Measurements from ENCODE around the gene IL18RAP. TPM values are rescaled to one million over a fixed set of nuclear protein-coding genes. Genes with fewer than 3 reads are reported as not detected.

Gene IL18RAP
- total and polyA plus RNA-seq, 4 donors = 0.09 to 0.69 (median 0.22) TPM; not detected in 1

DNA sequence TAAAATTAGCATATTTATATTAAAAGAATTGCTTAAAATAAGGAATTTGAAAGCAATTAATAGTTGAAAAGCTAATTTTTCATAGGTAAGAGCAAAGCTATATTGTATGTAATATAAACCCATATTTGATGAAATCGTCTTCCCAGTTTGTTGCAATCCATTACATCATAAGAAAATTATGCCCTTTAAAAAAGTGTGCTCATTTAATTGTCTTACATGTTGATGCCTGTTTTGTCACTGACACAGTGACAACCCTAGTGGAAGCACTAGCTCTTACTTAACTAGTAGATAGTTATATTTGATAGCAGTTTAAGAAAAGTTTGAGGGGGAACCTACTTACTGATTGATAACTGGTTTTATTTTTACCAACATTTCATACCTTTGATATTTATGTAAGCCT lies 30.0 kb upstream of the IL18RAP start:
- Histone ChIP-seq H3K4me3 (ENCODE audit: low read depth, low read length) (no peak overlapping the region), H3K36me3 (ENCODE audit: control insufficient read depth, insufficient read depth, low read length) (no peaks in the 10 kb centered on the region), H3K9me3 (ENCODE audit: control insufficient read depth, insufficient read depth, low read length) (no peaks in the 10 kb centered on the region), H3K27me3 (ENCODE audit: control insufficient read depth, insufficient read depth, low read length) (no peaks in the 10 kb centered on the region), H3K27ac (ENCODE audit: low read depth, low read length) (no peak overlapping the region), H3K4me1 (ENCODE audit: control insufficient read depth, insufficient read depth, low read length) (no peaks in the 10 kb centered on the region)
- no peak for DNase-seq (ENCODE audit: low read depth in 4 of 6, low spot score in 6 of 6)
- no CpG with 5 or more reads among the region's 1 CpG for WGBS (ENCODE audit: insufficient coverage)

DNA sequence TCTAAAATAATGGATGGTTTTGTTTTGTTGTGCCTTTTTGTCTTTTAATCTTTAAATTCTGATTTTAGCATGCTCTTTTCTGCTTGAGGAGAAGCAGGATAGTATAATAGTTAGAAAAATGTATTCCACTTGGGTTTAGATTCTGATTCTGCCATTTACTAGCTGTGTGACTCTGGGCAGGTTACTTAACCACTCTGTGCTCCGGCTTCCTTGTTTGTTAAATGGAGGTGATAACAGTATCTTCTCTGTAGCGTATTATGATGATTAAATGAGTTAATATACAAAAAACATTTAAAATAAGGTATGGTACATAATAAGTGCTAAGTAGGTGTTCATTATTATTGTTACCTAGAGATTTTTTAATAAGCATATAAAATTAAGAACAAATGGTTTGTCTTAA lies 26.9 kb upstream of the IL18RAP start:
- Histone ChIP-seq H3K27me3 (ENCODE audit: control insufficient read depth, insufficient read depth, low read length) (no peaks in the 10 kb centered on the region), H3K36me3 (ENCODE audit: control insufficient read depth, insufficient read depth, low read length) (no peaks in the 10 kb centered on the region), H3K4me1 (ENCODE audit: control insufficient read depth, insufficient read depth, low read length) (no peaks in the 10 kb centered on the region), H3K9me3 (ENCODE audit: control insufficient read depth, insufficient read depth, low read length) (no peaks in the 10 kb centered on the region), H3K27ac (ENCODE audit: low read depth, low read length) (no peak overlapping the region), H3K4me3 (ENCODE audit: low read depth, low read length) (no peak overlapping the region)
- no CpG with 5 or more reads among the region's 2 CpGs for WGBS (ENCODE audit: insufficient coverage)
- DNase-seq (ENCODE audit: low read depth in 4 of 6, low spot score in 6 of 6) = no peak

DNA sequence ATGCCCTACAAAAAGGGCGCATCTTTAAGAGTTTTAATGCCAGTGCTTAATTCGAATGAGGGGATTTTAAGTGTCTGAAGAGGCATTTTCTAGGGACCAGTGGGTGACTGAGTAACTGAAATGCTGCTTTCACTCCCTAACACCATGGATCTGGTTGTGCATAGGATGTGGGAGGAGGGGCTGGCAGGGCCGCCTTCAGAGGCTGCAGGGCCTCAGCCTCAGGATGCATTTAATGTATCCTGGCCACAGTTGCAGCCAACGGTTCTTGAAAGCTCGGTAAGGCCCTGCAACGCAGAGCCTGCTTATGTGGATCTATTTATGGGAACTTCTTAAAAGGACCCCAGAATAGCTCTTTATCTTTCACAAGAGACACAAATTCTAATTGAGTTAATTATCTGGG lies 25.8 kb upstream of the IL18RAP start:
- Histone ChIP-seq H3K36me3 (ENCODE audit: control insufficient read depth, insufficient read depth, low read length) (no peaks in the 10 kb centered on the region), H3K27me3 (ENCODE audit: control insufficient read depth, insufficient read depth, low read length) (no peaks in the 10 kb centered on the region), H3K27ac (ENCODE audit: low read depth, low read length) (no peak overlapping the region), H3K9me3 (ENCODE audit: control insufficient read depth, insufficient read depth, low read length) (no peaks in the 10 kb centered on the region), H3K4me1 (ENCODE audit: control insufficient read depth, insufficient read depth, low read length) (no peaks in the 10 kb centered on the region), H3K4me3 (ENCODE audit: low read depth, low read length) (no peak overlapping the region)
- 63% methylated on average over 2 of the region's 6 CpGs for WGBS (ENCODE audit: insufficient coverage)
- no peak for DNase-seq (ENCODE audit: low read depth in 4 of 6, low spot score in 6 of 6)

DNA sequence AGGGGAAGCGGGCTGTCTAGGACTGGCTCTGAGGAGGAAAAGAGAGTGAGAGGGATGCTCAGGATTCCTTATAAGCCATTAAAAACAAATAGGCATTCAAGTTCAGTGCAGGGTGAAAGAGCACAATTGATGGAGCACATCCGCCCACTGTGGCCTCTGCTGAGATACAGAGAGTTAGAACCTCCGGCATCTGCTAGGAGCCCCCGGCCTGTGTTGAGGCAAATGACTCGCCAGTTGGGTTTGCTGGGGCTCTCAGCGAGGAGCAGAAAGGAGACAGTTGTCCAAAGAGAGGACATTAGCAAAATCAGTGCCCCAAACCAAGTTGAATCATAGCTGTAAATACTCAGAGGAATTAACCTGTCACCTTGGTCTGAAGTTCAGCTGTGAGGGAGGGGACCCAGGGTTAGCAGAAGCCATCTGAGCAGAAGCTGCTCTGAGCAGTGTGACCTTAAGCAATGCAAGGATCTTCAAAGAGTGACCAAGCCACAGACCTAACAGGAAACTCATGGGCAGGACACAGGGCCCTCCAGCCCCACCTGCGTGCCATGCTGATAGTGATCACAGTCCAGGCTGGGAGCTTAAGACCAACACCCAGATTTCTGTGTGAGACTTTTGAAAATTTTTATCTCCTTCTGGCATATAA lies 23.3 kb upstream of the IL18RAP start:
- Histone ChIP-seq H3K36me3 (ENCODE audit: control insufficient read depth, insufficient read depth, low read length) (no peaks in the 10 kb centered on the region), H3K27ac (ENCODE audit: low read depth, low read length) (no peak overlapping the region), H3K9me3 (ENCODE audit: control insufficient read depth, insufficient read depth, low read length) (no peaks in the 10 kb centered on the region), H3K27me3 (ENCODE audit: control insufficient read depth, insufficient read depth, low read length) (no peaks in the 10 kb centered on the region), H3K4me1 (ENCODE audit: control insufficient read depth, insufficient read depth, low read length) (no peaks in the 10 kb centered on the region), H3K4me3 (ENCODE audit: low read depth, low read length) (no peak overlapping the region)
- 66% methylated on average over 6 of the region's 7 CpGs for WGBS (ENCODE audit: insufficient coverage)
- no peak for DNase-seq (ENCODE audit: low read depth in 4 of 6, low spot score in 6 of 6)

DNA sequence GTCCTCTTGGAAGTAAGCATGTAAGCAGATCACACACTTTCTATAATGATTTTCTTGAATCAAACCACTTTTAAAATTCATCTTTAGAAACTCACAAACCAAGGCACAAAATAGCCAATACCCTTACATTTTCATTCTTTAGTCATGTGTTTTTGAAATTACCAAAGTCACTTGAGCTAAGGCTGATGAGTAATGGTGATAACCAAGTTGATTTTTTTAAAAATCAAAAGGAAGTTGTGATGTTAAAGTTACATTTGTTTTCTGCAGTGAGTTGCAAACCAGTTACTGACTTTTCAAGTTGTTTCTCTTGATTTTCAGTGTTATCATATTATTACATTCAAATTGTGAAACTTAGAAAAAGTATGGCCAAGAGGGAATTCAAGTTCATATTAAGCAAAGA lies 21.5 kb upstream of the IL18RAP start:
- DNase-seq (ENCODE audit: low read depth in 4 of 6, low spot score in 6 of 6) = no peak
- Histone ChIP-seq H3K4me1 (ENCODE audit: control insufficient read depth, insufficient read depth, low read length) (no peaks in the 10 kb centered on the region), H3K27me3 (ENCODE audit: control insufficient read depth, insufficient read depth, low read length) (no peaks in the 10 kb centered on the region), H3K4me3 (ENCODE audit: low read depth, low read length) (no peak overlapping the region), H3K36me3 (ENCODE audit: control insufficient read depth, insufficient read depth, low read length) (no peaks in the 10 kb centered on the region), H3K9me3 (ENCODE audit: control insufficient read depth, insufficient read depth, low read length) (no peaks in the 10 kb centered on the region), H3K27ac (ENCODE audit: low read depth, low read length) (no peak overlapping the region)

DNA sequence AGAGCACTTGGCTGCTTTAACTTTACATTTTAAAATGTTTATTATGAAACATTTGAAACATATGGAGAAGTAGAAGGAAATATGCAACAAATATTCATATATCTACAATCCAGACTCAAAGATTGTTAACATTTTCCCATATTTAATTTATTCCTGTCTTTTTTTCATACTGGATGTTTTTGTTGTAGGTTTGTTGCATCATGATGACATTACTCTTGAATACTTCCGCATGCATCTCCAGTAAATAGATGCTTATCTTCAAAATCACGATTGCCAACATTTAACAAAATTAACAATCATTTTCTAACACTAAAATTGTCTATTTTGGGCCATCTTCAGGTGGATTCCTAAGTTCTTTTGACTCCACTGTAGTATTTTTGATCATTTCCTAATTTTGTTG lies 21.1 kb upstream of the IL18RAP start:
- Histone ChIP-seq H3K27ac (ENCODE audit: low read depth, low read length) (no peak overlapping the region), H3K27me3 (ENCODE audit: control insufficient read depth, insufficient read depth, low read length) (no peaks in the 10 kb centered on the region), H3K4me1 (ENCODE audit: control insufficient read depth, insufficient read depth, low read length) (no peaks in the 10 kb centered on the region), H3K36me3 (ENCODE audit: control insufficient read depth, insufficient read depth, low read length) (no peaks in the 10 kb centered on the region), H3K4me3 (ENCODE audit: low read depth, low read length) (no peak overlapping the region), H3K9me3 (ENCODE audit: control insufficient read depth, insufficient read depth, low read length) (no peaks in the 10 kb centered on the region)
- WGBS (ENCODE audit: insufficient coverage) = no CpG with 5 or more reads among the region's 2 CpGs
- DNase-seq (ENCODE audit: low read depth in 4 of 6, low spot score in 6 of 6) = no peak

DNA sequence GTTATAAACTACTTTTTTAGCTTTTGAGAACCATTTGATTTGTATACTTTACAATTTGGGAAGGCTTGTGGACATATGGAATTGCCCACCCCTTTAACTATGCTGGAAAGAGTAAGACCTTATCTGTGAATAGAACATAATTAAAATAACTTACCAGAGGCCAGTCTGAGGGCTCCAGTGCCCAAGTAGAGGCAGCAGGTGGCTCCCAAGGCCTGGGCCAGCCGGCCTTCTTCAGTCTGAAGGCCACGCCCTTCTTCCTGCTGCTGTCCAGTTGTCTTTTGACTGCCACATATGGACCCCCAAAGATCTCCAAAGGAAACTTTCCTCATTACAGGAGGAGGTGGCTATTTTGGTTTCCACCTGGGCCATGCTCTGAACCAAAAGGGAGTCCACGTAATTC lies 12.0 kb upstream of the IL18RAP start:
- H3K4me3 ChIP-seq (ENCODE audit: low read depth, low read length) = no peak overlapping the region
- no peak overlapping the region for H3K27ac ChIP-seq (ENCODE audit: low read depth, low read length)
- H3K36me3 ChIP-seq (ENCODE audit: control insufficient read depth, insufficient read depth, low read length) = no peaks in the 10 kb centered on the region
- H3K27me3 ChIP-seq (ENCODE audit: control insufficient read depth, insufficient read depth, low read length) = no peaks in the 10 kb centered on the region
- DNase-seq (ENCODE audit: low read depth in 4 of 6, low spot score in 6 of 6) = no peak
- H3K4me1 ChIP-seq (ENCODE audit: control insufficient read depth, insufficient read depth, low read length) = no peaks in the 10 kb centered on the region
- 89% methylated on average over 3 of the region's 3 CpGs for WGBS (ENCODE audit: insufficient coverage)
- H3K9me3 ChIP-seq (ENCODE audit: control insufficient read depth, insufficient read depth, low read length) = peaks cover 8% of the 10 kb centered on the region

DNA sequence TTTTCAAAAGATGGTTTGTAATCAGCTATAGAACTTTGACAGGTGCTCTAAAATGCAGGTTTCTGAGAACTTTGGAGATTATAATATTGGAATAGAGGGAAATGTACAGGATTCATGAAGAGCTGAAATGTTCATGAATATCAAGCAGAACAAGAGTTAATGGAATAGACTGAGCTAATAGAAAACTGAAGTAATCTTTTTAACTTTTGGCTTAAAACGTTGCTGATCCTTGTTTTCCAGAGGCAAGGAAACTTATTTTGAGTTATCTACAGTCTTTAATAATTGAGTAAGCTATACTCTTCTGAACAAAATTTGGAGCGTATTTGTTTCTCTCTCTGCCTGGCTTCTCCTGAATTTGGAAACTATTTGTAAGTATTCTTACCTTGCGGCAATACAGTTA lies 10.8 kb upstream of the IL18RAP start:
- peaks cover 8% of the 10 kb centered on the region for H3K9me3 ChIP-seq (ENCODE audit: control insufficient read depth, insufficient read depth, low read length)
- H3K4me1 ChIP-seq (ENCODE audit: control insufficient read depth, insufficient read depth, low read length) = no peaks in the 10 kb centered on the region
- no peaks in the 10 kb centered on the region for H3K36me3 ChIP-seq (ENCODE audit: control insufficient read depth, insufficient read depth, low read length)
- H3K27me3 ChIP-seq (ENCODE audit: control insufficient read depth, insufficient read depth, low read length) = no peaks in the 10 kb centered on the region
- H3K4me3 ChIP-seq (ENCODE audit: low read depth, low read length) = no peak overlapping the region
- H3K27ac ChIP-seq (ENCODE audit: low read depth, low read length) = no peak overlapping the region
- WGBS (ENCODE audit: insufficient coverage) = no CpG with 5 or more reads among the region's 3 CpGs
- no peak for DNase-seq (ENCODE audit: low read depth in 4 of 6, low spot score in 6 of 6)

DNA sequence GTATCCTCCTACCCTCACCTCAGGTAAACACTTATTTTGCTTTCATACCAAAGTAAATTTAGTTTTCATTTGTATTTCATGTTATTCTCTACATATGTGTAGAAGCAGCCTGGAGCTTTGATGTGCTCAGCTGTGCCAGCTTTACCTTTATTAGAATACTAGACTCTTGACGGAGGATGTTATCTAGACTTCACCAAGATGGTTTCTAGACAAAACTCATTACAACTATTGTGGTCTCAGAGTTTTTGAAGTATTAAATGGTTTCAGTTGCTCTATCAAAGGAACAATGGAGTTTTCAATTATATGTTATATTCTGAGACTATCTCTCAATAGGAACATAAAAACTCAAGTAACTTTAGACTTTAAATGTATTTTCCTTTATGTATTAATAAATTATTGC lies 5.0 kb upstream of the IL18RAP start:
- no peaks in the 10 kb centered on the region for H3K27me3 ChIP-seq (ENCODE audit: control insufficient read depth, insufficient read depth, low read length)
- H3K4me1 ChIP-seq (ENCODE audit: control insufficient read depth, insufficient read depth, low read length) = no peaks in the 10 kb centered on the region
- no peaks in the 10 kb centered on the region for H3K9me3 ChIP-seq (ENCODE audit: control insufficient read depth, insufficient read depth, low read length)
- no peak overlapping the region for H3K4me3 ChIP-seq (ENCODE audit: low read depth, low read length)
- no peaks in the 10 kb centered on the region for H3K36me3 ChIP-seq (ENCODE audit: control insufficient read depth, insufficient read depth, low read length)
- no peak for DNase-seq (ENCODE audit: low read depth in 4 of 6, low spot score in 6 of 6)
- WGBS (ENCODE audit: insufficient coverage) = no CpG with 5 or more reads among the region's 1 CpG
- H3K27ac ChIP-seq (ENCODE audit: low read depth, low read length) = no peak overlapping the region

DNA sequence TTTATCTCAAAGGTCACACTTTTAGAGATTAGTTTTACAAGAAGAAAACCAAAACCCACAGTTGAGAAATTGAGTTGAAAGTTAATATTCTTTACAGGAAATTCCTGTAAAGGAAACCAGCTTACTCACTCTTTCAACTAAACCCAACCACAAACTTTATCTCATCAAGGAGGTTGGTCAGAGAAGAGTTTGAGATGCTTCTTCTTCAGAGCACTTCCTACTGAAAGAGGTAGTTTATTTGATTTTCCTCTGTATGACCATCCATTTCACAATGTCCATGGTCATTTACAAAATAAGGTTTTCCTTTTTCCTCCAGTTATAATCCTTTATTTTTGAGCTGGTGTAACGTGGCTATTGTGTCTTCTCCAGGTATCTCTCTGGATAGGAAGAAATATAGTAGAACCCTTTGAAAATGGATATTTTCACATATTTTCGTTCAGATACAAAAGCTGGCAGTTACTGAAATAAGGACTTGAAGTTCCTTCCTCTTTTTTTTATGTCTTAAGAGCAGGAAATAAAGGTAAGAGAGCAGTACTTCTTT lies 4.5 kb upstream of the IL18RAP start:
- no CpG with 5 or more reads among the region's 2 CpGs for WGBS (ENCODE audit: insufficient coverage)
- no peak for DNase-seq (ENCODE audit: low read depth in 4 of 6, low spot score in 6 of 6)

More for the DNA sequence above, 4.5 kb upstream of the IL18RAP start:
- Histone ChIP-seq H3K36me3 (ENCODE audit: control insufficient read depth, insufficient read depth, low read length) (no peaks in the 10 kb centered on the region), H3K4me3 (ENCODE audit: low read depth, low read length) (no peak overlapping the region), H3K27ac (ENCODE audit: low read depth, low read length) (no peak overlapping the region), H3K4me1 (ENCODE audit: control insufficient read depth, insufficient read depth, low read length) (no peaks in the 10 kb centered on the region), H3K27me3 (ENCODE audit: control insufficient read depth, insufficient read depth, low read length) (no peaks in the 10 kb centered on the region), H3K9me3 (ENCODE audit: control insufficient read depth, insufficient read depth, low read length) (no peaks in the 10 kb centered on the region)

Measured in spinal cord (tissue), 10 donors.